ENCODE measurements around the gene RGMA. TPM values are rescaled to one million over a fixed set of nuclear protein-coding genes. Genes with fewer than 3 reads are reported as not detected.

Gene RGMA
- total and polyA plus RNA-seq, 2 experiments from 2014 or later = 34.2 to 36.5 TPM

GRCh38 chr15:93029214-93029835 lies 59.7 kb downstream of the RGMA start:
- peak overlapping the region; percentile 59; the same call in 1 of the 2 replicates for H3K27ac ChIP-seq (ENCODE audit: low read depth)
- no peak; the same call in 2 of the 3 replicates for ATAC-seq
- peak overlapping the region; percentile 10; the same call in 1 of the 2 replicates for H3K27ac Mint-ChIP-seq

GRCh38 chr15:93028632-93029213 lies 60.3 kb downstream of the RGMA start:
- H3K36me3 Mint-ChIP-seq (ENCODE audit: low read depth) = peaks cover 43% of the 10 kb centered on the region
- H4K20me1 ChIP-seq (replicated peaks; ENCODE audit: insufficient read depth) = peaks cover 4% of the 10 kb centered on the region

More at GRCh38 chr15:93029214-93029835, 59.7 kb downstream of the RGMA start:
- H3K36me3 Mint-ChIP-seq (ENCODE audit: low read depth) = peaks cover 37% of the 10 kb centered on the region
- no peak for DNase-seq (ENCODE audit: low spot score)
- H3K4me2 ChIP-seq = no peak overlapping the region
- H3K36me3 ChIP-seq (ENCODE audit: insufficient read depth) = peaks cover 11% of the 10 kb centered on the region
- H3K9me2 ChIP-seq (ENCODE audit: insufficient read depth) = no peaks in the 10 kb centered on the region
- H3K27me3 ChIP-seq (ENCODE audit: insufficient read depth) = no peaks in the 10 kb centered on the region
- peaks cover 15% of the 10 kb centered on the region for H3F3A ChIP-seq (replicated peaks; ENCODE audit: low read depth)
- peaks cover 20% of the 10 kb centered on the region for H3K4me1 Mint-ChIP-seq
- H2AFZ ChIP-seq = no peak overlapping the region
- no peaks in the 10 kb centered on the region for H3K4me1 ChIP-seq (ENCODE audit: insufficient read depth)
- no peak overlapping the region for H3K4me3 ChIP-seq
- no peak overlapping the region for H3K4me3 Mint-ChIP-seq
- H3K9me3 Mint-ChIP-seq = peaks cover 16% of the 10 kb centered on the region
- peaks cover 24% of the 10 kb centered on the region for H3K27me3 Mint-ChIP-seq (ENCODE audit: insufficient read depth, low read depth, poor library complexity)
- H4K20me1 ChIP-seq (replicated peaks; ENCODE audit: insufficient read depth) = peaks cover 4% of the 10 kb centered on the region
- TF ChIP-seq EZH2 (IDR thresholded peaks at IDR 0.05; ENCODE audit: low read depth, unreplicated experiment) = no peak
- TF ChIP-seq CREB1 (CRISPR knock-in tag; IDR thresholded peaks at IDR 0.05; ENCODE audit: low read depth) = no peak
- no peaks in the 10 kb centered on the region for H3K79me2 ChIP-seq (replicated peaks; ENCODE audit: insufficient read depth)

GRCh38 chr15:93028111-93028631 lies 60.8 kb downstream of the RGMA start:
- DNase-seq (ENCODE audit: low spot score) (no peak), ATAC-seq (peak; percentile 3; the same call in 1 of the 3 replicates)
- H3F3A ChIP-seq (replicated peaks; ENCODE audit: low read depth) = peaks cover 15% of the 10 kb centered on the region
- H3K79me2 ChIP-seq (replicated peaks; ENCODE audit: insufficient read depth) = peaks cover 4% of the 10 kb centered on the region
- H4K20me1 ChIP-seq (replicated peaks; ENCODE audit: insufficient read depth) = peaks cover 10% of the 10 kb centered on the region
- peaks cover 49% of the 10 kb centered on the region for H3K36me3 Mint-ChIP-seq (ENCODE audit: low read depth)
- peak overlapping the region; percentile 37; the same call in 1 of the 2 replicates for H3K27ac Mint-ChIP-seq
- H3K4me3 Mint-ChIP-seq = no peak overlapping the region
- peaks cover 20% of the 10 kb centered on the region for H3K4me1 Mint-ChIP-seq
- no peak overlapping the region for H3K4me3 ChIP-seq
- 0 out of 2 replicates have a peak overlapping the region, but pooled peaks have one; percentile 59 for H3K27ac ChIP-seq (ENCODE audit: low read depth)
- H3K4me1 ChIP-seq (ENCODE audit: insufficient read depth) = no peaks in the 10 kb centered on the region
- H3K9me3 Mint-ChIP-seq = peaks cover 16% of the 10 kb centered on the region; the same call in 2 of the 3 replicates
- no peaks in the 10 kb centered on the region for H3K9me2 ChIP-seq (ENCODE audit: insufficient read depth)
- peaks cover 26% of the 10 kb centered on the region for H3K27me3 Mint-ChIP-seq (ENCODE audit: insufficient read depth, low read depth, poor library complexity)
- H3K4me2 ChIP-seq = no peak overlapping the region
- H3K36me3 ChIP-seq (ENCODE audit: insufficient read depth) = peaks cover 22% of the 10 kb centered on the region
- H3K27me3 ChIP-seq (ENCODE audit: insufficient read depth) = no peaks in the 10 kb centered on the region
- H2AFZ ChIP-seq = no peak overlapping the region
- TF ChIP-seq ZNF462 (CRISPR knock-in tag; IDR thresholded peaks at IDR 0.05) = no peak
- no peak for TF ChIP-seq ZNF114 (CRISPR knock-in tag; IDR thresholded peaks at IDR 0.05)
- no peak; the same call in 1 of the 2 replicates for TF ChIP-seq POLR2AphosphoS5 (IDR thresholded peaks at IDR 0.05; ENCODE audit: low read depth)
- no peak for TF ChIP-seq CREB1 (CRISPR knock-in tag; IDR thresholded peaks at IDR 0.05; ENCODE audit: low read depth)
- TF ChIP-seq STAT1 (IDR thresholded peaks at IDR 0.05; ENCODE audit: unreplicated experiment) = no peak

More at GRCh38 chr15:93028632-93029213, 60.3 kb downstream of the RGMA start:
- peak overlapping the region; percentile 59; the same call in 1 of the 2 replicates for H3K27ac ChIP-seq (ENCODE audit: low read depth)
- H2AFZ ChIP-seq = no peak overlapping the region
- Mint-ChIP-seq H3K27me3 (ENCODE audit: insufficient read depth, low read depth, poor library complexity) (peaks cover 26% of the 10 kb centered on the region), H3K4me3 (no peak overlapping the region), H3K27ac (peak overlapping the region; percentile 37; the same call in 1 of the 2 replicates), H3K9me3 (peaks cover 16% of the 10 kb centered on the region; the same call in 2 of the 3 replicates), H3K4me1 (peaks cover 20% of the 10 kb centered on the region)
- DNase-seq (ENCODE audit: low spot score) (no peak), ATAC-seq (no peak)
- H3K4me2 ChIP-seq = no peak overlapping the region
- H3K4me1 ChIP-seq (ENCODE audit: insufficient read depth) = no peaks in the 10 kb centered on the region
- no peak overlapping the region for H3K4me3 ChIP-seq
- TF ChIP-seq POLR2AphosphoS5 (IDR thresholded peaks at IDR 0.05; ENCODE audit: low read depth) (peak; percentile 37; the same call in 1 of the 2 replicates), CREB1 (CRISPR knock-in tag; IDR thresholded peaks at IDR 0.05; ENCODE audit: low read depth) (no peak)
- H3K9me2 ChIP-seq (ENCODE audit: insufficient read depth) = no peaks in the 10 kb centered on the region
- H3F3A ChIP-seq (replicated peaks; ENCODE audit: low read depth) = peaks cover 15% of the 10 kb centered on the region
- peaks cover 17% of the 10 kb centered on the region for H3K36me3 ChIP-seq (ENCODE audit: insufficient read depth)
- H3K79me2 ChIP-seq (replicated peaks; ENCODE audit: insufficient read depth) = no peaks in the 10 kb centered on the region; the same call in 1 of the 2 replicates
- H3K27me3 ChIP-seq (ENCODE audit: insufficient read depth) = no peaks in the 10 kb centered on the region

Data from GM23338 (cell line).